Stimulated activated CD4-positive, alpha-beta T cell treated with anti-CD3 and anti-CD28 coated beads, Interleukin-2, amount 100 ng/mL, for 4 hours (primary cell): ENCODE results near the gene NTRK1.

Experiments
- DNase-seq: peaks from one replicate; pipeline ENCODE4 v3.0.0-alpha.2; 2020; ENCODE audit warnings: low read depth

Gene NTRK1

GRCh38 chr1:156838972-156839371 lies 21.7 kb upstream of the NTRK1 start:
- no peak for DNase-seq

GRCh38 chr1:156839426-156840109 lies 21.1 kb upstream of the NTRK1 start:
- DNase-seq: no peak

- DNase-seq: no peak
These were observed 20.3 kb upstream of the NTRK1 start for GRCh38 chr1:156840186-156840897.

GRCh38 chr1:156840898-156841279 lies 19.8 kb upstream of the NTRK1 start:
- no peak for DNase-seq

- DNase-seq: no peak
These were observed 19.3 kb upstream of the NTRK1 start for GRCh38 chr1:156841295-156841855.

GRCh38 chr1:156842618-156843300 lies 17.9 kb upstream of the NTRK1 start:
- no peak for DNase-seq

GRCh38 chr1:156844102-156844501 lies 16.6 kb upstream of the NTRK1 start:
- no peak for DNase-seq

- DNase-seq: no peak
These were observed 16.0 kb upstream of the NTRK1 start for GRCh38 chr1:156844638-156845037.

- DNase-seq: no peak
These were observed 15.4 kb upstream of the NTRK1 start for GRCh38 chr1:156845055-156845952.

GRCh38 chr1:156845953-156846545 lies 14.6 kb upstream of the NTRK1 start:
- no peak for DNase-seq

- no peak for DNase-seq
These were observed 14.0 kb upstream of the NTRK1 start for GRCh38 chr1:156846643-156847042.

- no peak for DNase-seq
These were observed 12.8 kb upstream of the NTRK1 start for GRCh38 chr1:156847591-156848460.

GRCh38 chr1:156848461-156849150 lies 12.1 kb upstream of the NTRK1 start:
- DNase-seq: no peak

GRCh38 chr1:156849151-156849496 lies 11.5 kb upstream of the NTRK1 start:
- no peak for DNase-seq

GRCh38 chr1:156851779-156852417 lies 8.8 kb upstream of the NTRK1 start:
- no peak for DNase-seq

GRCh38 chr1:156852418-156852874 lies 8.2 kb upstream of the NTRK1 start:
- DNase-seq: no peak

- no peak for DNase-seq
These were observed 6.9 kb upstream of the NTRK1 start for GRCh38 chr1:156853761-156854160.

GRCh38 chr1:156854634-156855033 lies 6.0 kb upstream of the NTRK1 start:
- DNase-seq: no peak

- no peak for DNase-seq
These were observed 4.3 kb upstream of the NTRK1 start for GRCh38 chr1:156856282-156856785.
